ENCODE results near the gene SLC35E2B. TPM values are rescaled to one million over a fixed set of nuclear protein-coding genes. Genes with fewer than 3 reads are reported as not detected.
"Not testable (repeated sequence)": the region's sequence is repeated elsewhere in the genome, so short reads cannot be mapped to it uniquely, and the experiment has no call there.

Gene SLC35E2B
- total RNA-seq, 2 donors from 2014 or later, result 32.8 to 34.6 TPM

GRCh38 chr1:1721201-1721600 lies 28.6 kb upstream of the SLC35E2B start:
- ATAC-seq, result no peak
- Mint-ChIP-seq H3K36me3 (peaks cover 10% of the 10 kb centered on the region), H3K27ac (no peak overlapping the region)

GRCh38 chr1:1715109-1715883 lies 22.7 kb upstream of the SLC35E2B start:
- H3K36me3 Mint-ChIP-seq, result peaks cover 20% of the 10 kb centered on the region
- not testable (repeated sequence) for H3K4me1 Mint-ChIP-seq (ENCODE audit: low read depth in 2 of 2); H3K4me3 Mint-ChIP-seq; H3K9me3 Mint-ChIP-seq; H3K27me3 Mint-ChIP-seq; ATAC-seq; H3K27ac Mint-ChIP-seq; DNase-seq (ENCODE audit: low spot score)

More at GRCh38 chr1:1721201-1721600, 28.6 kb upstream of the SLC35E2B start:
- no peak for DNase-seq (ENCODE audit: low spot score)
- no peaks in the 10 kb centered on the region for H3K9me3 Mint-ChIP-seq
- H3K4me3 Mint-ChIP-seq, result no peak overlapping the region
- peaks cover 3 to 5% of the 10 kb centered on the region in 2 donors for H3K4me1 Mint-ChIP-seq (ENCODE audit: low read depth in 2 of 2)
- H3K27me3 Mint-ChIP-seq, result no peaks in the 10 kb centered on the region

- H3K9me3 Mint-ChIP-seq; H3K27ac Mint-ChIP-seq; H3K27me3 Mint-ChIP-seq; H3K36me3 Mint-ChIP-seq; DNase-seq (ENCODE audit: low spot score); H3K4me1 Mint-ChIP-seq (ENCODE audit: low read depth in 2 of 2); H3K4me3 Mint-ChIP-seq: not testable (repeated sequence)
- peak in 1 of 2 donors; percentile 24 for ATAC-seq
Observed at GRCh38 chr1:1707897-1708296, 15.3 kb upstream of the SLC35E2B start.

- not testable (repeated sequence) for H3K27ac Mint-ChIP-seq; H3K4me3 Mint-ChIP-seq; H3K27me3 Mint-ChIP-seq; ATAC-seq; H3K4me1 Mint-ChIP-seq (ENCODE audit: low read depth in 2 of 2); H3K36me3 Mint-ChIP-seq; H3K9me3 Mint-ChIP-seq; DNase-seq (ENCODE audit: low spot score)
Observed at GRCh38 chr1:1707241-1707640, 14.6 kb upstream of the SLC35E2B start.

GRCh38 chr1:1705623-1706022 lies 13.0 kb upstream of the SLC35E2B start:
- H3K27ac Mint-ChIP-seq; H3K4me1 Mint-ChIP-seq (ENCODE audit: low read depth in 2 of 2); H3K36me3 Mint-ChIP-seq; H3K9me3 Mint-ChIP-seq; H3K4me3 Mint-ChIP-seq; ATAC-seq; DNase-seq (ENCODE audit: low spot score); H3K27me3 Mint-ChIP-seq: not testable (repeated sequence)

- ATAC-seq; H3K27ac Mint-ChIP-seq; H3K36me3 Mint-ChIP-seq; H3K4me3 Mint-ChIP-seq; H3K9me3 Mint-ChIP-seq; H3K27me3 Mint-ChIP-seq; H3K4me1 Mint-ChIP-seq (ENCODE audit: low read depth in 2 of 2): not testable (repeated sequence)
- DNase-seq (ENCODE audit: low spot score), result peak; percentile 44
Observed at GRCh38 chr1:1704284-1704957, 11.8 kb upstream of the SLC35E2B start.

GRCh38 chr1:1703796-1704195 lies 11.2 kb upstream of the SLC35E2B start:
- no peak overlapping the region for H3K27ac Mint-ChIP-seq
- ATAC-seq, result no peak
- H3K27me3 Mint-ChIP-seq, result no peaks in the 10 kb centered on the region
- H3K36me3 Mint-ChIP-seq, result no peaks in the 10 kb centered on the region
- H3K4me3 Mint-ChIP-seq, result no peak overlapping the region
- H3K4me1 Mint-ChIP-seq (ENCODE audit: low read depth in 2 of 2), result no peaks in the 10 kb centered on the region
- H3K9me3 Mint-ChIP-seq, result no peaks in the 10 kb centered on the region
- DNase-seq (ENCODE audit: low spot score), result peak; percentile 46

GRCh38 chr1:1702506-1702905 lies 9.9 kb upstream of the SLC35E2B start:
- not testable (repeated sequence) for H3K36me3 Mint-ChIP-seq; ATAC-seq; DNase-seq (ENCODE audit: low spot score); H3K27me3 Mint-ChIP-seq; H3K4me1 Mint-ChIP-seq (ENCODE audit: low read depth in 2 of 2); H3K4me3 Mint-ChIP-seq; H3K9me3 Mint-ChIP-seq; H3K27ac Mint-ChIP-seq

- not testable (repeated sequence) for DNase-seq (ENCODE audit: low spot score); H3K36me3 Mint-ChIP-seq; H3K9me3 Mint-ChIP-seq; H3K4me3 Mint-ChIP-seq; ATAC-seq; H3K27me3 Mint-ChIP-seq; H3K4me1 Mint-ChIP-seq (ENCODE audit: low read depth in 2 of 2); H3K27ac Mint-ChIP-seq
Observed at GRCh38 chr1:1700557-1700956, 8.0 kb upstream of the SLC35E2B start.

GRCh38 chr1:1700067-1700466 lies 7.5 kb upstream of the SLC35E2B start:
- DNase-seq (ENCODE audit: low spot score); H3K4me1 Mint-ChIP-seq (ENCODE audit: low read depth in 2 of 2); H3K27ac Mint-ChIP-seq; H3K4me3 Mint-ChIP-seq; H3K9me3 Mint-ChIP-seq; H3K36me3 Mint-ChIP-seq; H3K27me3 Mint-ChIP-seq: not testable (repeated sequence)
- peak; percentile 19 to 22 for ATAC-seq

- not testable (repeated sequence) for H3K9me3 Mint-ChIP-seq; H3K4me1 Mint-ChIP-seq (ENCODE audit: low read depth in 2 of 2); H3K36me3 Mint-ChIP-seq; ATAC-seq; H3K4me3 Mint-ChIP-seq; H3K27ac Mint-ChIP-seq; H3K27me3 Mint-ChIP-seq
- peak; percentile 56 for DNase-seq (ENCODE audit: low spot score)
Observed at GRCh38 chr1:1699061-1699460, 6.5 kb upstream of the SLC35E2B start.

GRCh38 chr1:1697358-1698183 lies 5.0 kb upstream of the SLC35E2B start:
- not testable (repeated sequence) for H3K4me3 Mint-ChIP-seq; H3K9me3 Mint-ChIP-seq; H3K4me1 Mint-ChIP-seq (ENCODE audit: low read depth in 2 of 2); H3K27ac Mint-ChIP-seq; ATAC-seq; H3K36me3 Mint-ChIP-seq; H3K27me3 Mint-ChIP-seq
- DNase-seq (ENCODE audit: low spot score), result peak; percentile 39

- DNase-seq (ENCODE audit: low spot score); H3K4me3 Mint-ChIP-seq; H3K9me3 Mint-ChIP-seq; H3K27ac Mint-ChIP-seq; H3K27me3 Mint-ChIP-seq; H3K36me3 Mint-ChIP-seq; ATAC-seq; H3K4me1 Mint-ChIP-seq (ENCODE audit: low read depth in 2 of 2): not testable (repeated sequence)
Observed at GRCh38 chr1:1696431-1697357, 4.1 kb upstream of the SLC35E2B start.

Measured in natural killer cell treated with Interleukin-12 subunit alpha and Interleukin-12 subunit beta and Interleukin-15 and Interleukin-18, amount 100 ng/mL, for 72 hours (primary cell).